NCI-H1436 treated with DMSO at 0.1 percent for 48 hours (cell line): ENCODE data around the gene SCFD2.
"Not testable (repeated sequence)": the region's sequence is repeated elsewhere in the genome, so short reads cannot be mapped to it uniquely, and the experiment has no call there.

Experiments
- DNase-seq: peaks from one replicate; lab custom pipeline; 2025; lab: John Stamatoyannopoulos, UW

Gene SCFD2

GRCh38 chr4:53011259-53011905 is 354.5 kb downstream of the SCFD2 start:
- no peak for DNase-seq

- DNase-seq, result no peak
These were observed 355.5 kb downstream of the SCFD2 start for GRCh38 chr4:53010318-53010717.

- no peak for DNase-seq
These were observed 356.0 kb downstream of the SCFD2 start for GRCh38 chr4:53009824-53010223.

- no peak for DNase-seq
These were observed 358.8 kb downstream of the SCFD2 start for GRCh38 chr4:53007024-53007423.

GRCh38 chr4:53005808-53006207 is 360.1 kb downstream of the SCFD2 start:
- DNase-seq, result no peak

GRCh38 chr4:53005149-53005546 is 360.7 kb downstream of the SCFD2 start:
- no peak for DNase-seq

GRCh38 chr4:53004497-53005148 is 361.2 kb downstream of the SCFD2 start:
- no peak for DNase-seq

GRCh38 chr4:53003959-53004358 is 361.9 kb downstream of the SCFD2 start:
- no peak for DNase-seq

GRCh38 chr4:53000560-53000959 is 365.3 kb downstream of the SCFD2 start:
- no peak for DNase-seq

- no peak for DNase-seq
These were observed 366.2 kb downstream of the SCFD2 start for GRCh38 chr4:52999626-53000025.

- DNase-seq, result no peak
These were observed 367.4 kb downstream of the SCFD2 start for GRCh38 chr4:52998413-52998812.

GRCh38 chr4:52997132-52997416 is 368.8 kb downstream of the SCFD2 start:
- DNase-seq, result no peak

GRCh38 chr4:52996261-52997131 is 369.4 kb downstream of the SCFD2 start:
- no peak for DNase-seq

GRCh38 chr4:52995360-52996030 is 370.4 kb downstream of the SCFD2 start:
- DNase-seq, result no peak

GRCh38 chr4:52994567-52994966 is 371.3 kb downstream of the SCFD2 start:
- no peak for DNase-seq

- no peak for DNase-seq
These were observed 372.1 kb downstream of the SCFD2 start for GRCh38 chr4:52993771-52994170.

GRCh38 chr4:52992551-52992950 is 373.3 kb downstream of the SCFD2 start:
- not testable (repeated sequence) for DNase-seq

GRCh38 chr4:52991472-52991871 is 374.4 kb downstream of the SCFD2 start:
- no peak for DNase-seq

GRCh38 chr4:52990706-52991105 is 375.2 kb downstream of the SCFD2 start:
- DNase-seq, result no peak

- DNase-seq, result no peak
These were observed 376.0 kb downstream of the SCFD2 start for GRCh38 chr4:52989865-52990264.

- no peak for DNase-seq
These were observed 378.3 kb downstream of the SCFD2 start for GRCh38 chr4:52987392-52988056.

- DNase-seq, result no peak
These were observed 381.4 kb downstream of the SCFD2 start for GRCh38 chr4:52984462-52984881.
